Gastroesophageal sphincter (tissue), 3 donors: ENCODE measurements around the gene IQSEC1.

Source experiments
- CTCF ChIP-seq, 4 experiments: fragments of 200-600 bp in 2 of 4; fragments of 450-650 bp in 2 of 4; sonication (generic) in 1 of 4; IDR thresholded peaks; one replicate each; pipeline ENCODE4 v1.5.1; 2017 to 2019; ENCODE audit warnings: antibody characterized with exemption in 4 of 4, mild to moderate bottlenecking in 2 of 4, moderate library complexity in 2 of 4
- POLR2A ChIP-seq, 2 donors: fragments of 450-650 bp; IDR thresholded peaks; one replicate each; pipeline ENCODE4 v1.6.1; 2017; ENCODE audit warnings: antibody characterized with exemption in 2 of 2, mild to moderate bottlenecking in 2 of 2, moderate library complexity in 1 of 2
- POLR2AphosphoS5 ChIP-seq: sonication (generic); formaldehyde crosslinking; IDR thresholded peaks from one replicate; pipeline ENCODE4 v1.6.1; 2017; ENCODE audit warnings: antibody characterized with exemption

- TF ChIP-seq POLR2A (IDR thresholded peaks at IDR 0.05): no peak
- no peak for TF ChIP-seq POLR2AphosphoS5
- TF ChIP-seq CTCF (IDR thresholded peaks at IDR 0.05): no peak
Observed at GRCh38 chr3:12862387-12862786, 210.8 kb downstream of the IQSEC1 start.
